H1 (cell line): ENCODE results near the gene GOLGA6C. TPM values are rescaled to one million over a fixed set of nuclear protein-coding genes. Genes with fewer than 3 reads are reported as not detected.

ENCODE experiments used
- FOSL1 ChIP-seq: IDR thresholded peaks from 2 replicates; pipeline ENCODE4 v1.6.1; 2011; ENCODE audit warnings: mild to moderate bottlenecking, low read depth, low read length, moderate library complexity; ENCODE audit not compliant: insufficient read depth
- MAFK ChIP-seq: IDR thresholded peaks from 2 replicates; pipeline ENCODE4 v1.6.1; 2012; ENCODE audit warnings: low read depth, mild to moderate bottlenecking, improper control_type of control experiment, low read length
- POLR2A ChIP-seq, 2 experiments: IDR thresholded peaks; 1 replicate in 1 of 2; 2 replicates in 1 of 2; pipeline ENCODE4 v1.6.1; 2011; ENCODE audit warnings: low read depth in 2 of 2, low read length in 2 of 2, mild to moderate bottlenecking in 2 of 2; ENCODE audit errors: control extremely low read depth in 1 of 2
- RXRA ChIP-seq: IDR thresholded peaks from 2 replicates; pipeline ENCODE4 v1.6.1; 2011; ENCODE audit warnings: low read depth, mild to moderate bottlenecking, low read length, moderate library complexity; ENCODE audit not compliant: insufficient read depth
- SAP30 ChIP-seq: fragments of 300-600 bp; sonication (generic); IDR thresholded peaks from 2 replicates; pipeline ENCODE4 v1.7.1; 2012; ENCODE audit warnings: low read length, moderate library complexity, mild to moderate bottlenecking, inconsistent platforms; ENCODE audit not compliant: insufficient read depth, insufficient replicate concordance
- polyA plus RNA-seq, 7 experiments: library from polyadenylated mRNA; depleted of rRNA in 3 of 7; stranded (reverse) in 5 of 7; unstranded in 2 of 7; fragments of >200 nt in 5 of 7; fragments of 200-250 nt in 2 of 7; gene quantifications; 1 replicate in 5 of 7; 2 replicates in 1 of 7; 4 replicates in 1 of 7; pipeline versions ENCODE4 v1.2.1 to v1.2.3, GENCODE V29; 2011 to 2013; ENCODE audit warnings: missing spikeins in 2 of 7, mixed read lengths in 2 of 7
- total RNA-seq: library from RNA; stranded (reverse); fragmentation: NEBNext Ultra II Directional; extraction: Animal tissue kit (Norgen Biotek cat#: 25700); gene quantifications from 2 replicates; pipeline ENCODE4 v1.2.1, GENCODE V29; 2021
- TF ChIP-seq, protein P1 (sequence below): IDR thresholded peaks from 2 replicates; pipeline ENCODE4 v1.6.1; 2012; ENCODE audit warnings: low read length, inconsistent platforms

Gene GOLGA6C
- total and polyA plus RNA-seq, 2 of the 8 experiments (the other 6 are each of a cell fraction or from before 2014, with no cell fraction given): 0.14 to 0.35 TPM

DNA sequence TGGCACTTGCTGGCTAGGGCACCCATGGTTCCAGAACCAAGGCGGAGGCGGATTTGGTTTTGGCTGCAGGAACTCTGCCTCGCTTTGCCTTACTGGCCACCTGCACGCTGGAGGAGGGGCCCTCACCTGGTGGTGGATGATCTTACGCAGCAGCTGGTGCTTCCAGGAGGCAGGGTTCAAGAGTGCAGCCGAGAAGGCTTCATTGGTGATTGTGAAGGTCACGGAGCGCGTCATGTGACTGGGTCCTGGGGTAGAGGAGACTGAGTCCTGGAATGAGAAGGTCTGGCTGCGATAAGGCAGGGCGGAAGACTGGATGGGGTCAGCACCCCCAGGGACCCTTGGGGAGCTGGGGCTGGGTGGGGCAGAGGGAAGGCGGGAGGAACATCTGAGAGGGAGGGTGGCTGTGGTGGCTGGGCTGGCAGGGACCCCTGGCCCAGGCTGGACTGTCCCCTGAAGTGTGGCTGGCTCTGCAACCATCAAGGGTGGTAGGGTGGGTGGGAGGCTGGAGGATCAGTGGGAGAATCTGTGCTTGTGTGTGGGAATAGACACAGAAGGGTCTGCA lies 25.8 kb upstream of the GOLGA6C start (continued):
- TF ChIP-seq, protein P1, sequence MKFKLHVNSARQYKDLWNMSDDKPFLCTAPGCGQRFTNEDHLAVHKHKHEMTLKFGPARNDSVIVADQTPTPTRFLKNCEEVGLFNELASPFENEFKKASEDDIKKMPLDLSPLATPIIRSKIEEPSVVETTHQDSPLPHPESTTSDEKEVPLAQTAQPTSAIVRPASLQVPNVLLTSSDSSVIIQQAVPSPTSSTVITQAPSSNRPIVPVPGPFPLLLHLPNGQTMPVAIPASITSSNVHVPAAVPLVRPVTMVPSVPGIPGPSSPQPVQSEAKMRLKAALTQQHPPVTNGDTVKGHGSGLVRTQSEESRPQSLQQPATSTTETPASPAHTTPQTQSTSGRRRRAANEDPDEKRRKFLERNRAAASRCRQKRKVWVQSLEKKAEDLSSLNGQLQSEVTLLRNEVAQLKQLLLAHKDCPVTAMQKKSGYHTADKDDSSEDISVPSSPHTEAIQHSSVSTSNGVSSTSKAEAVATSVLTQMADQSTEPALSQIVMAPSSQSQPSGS: no peak
- no peak for TF ChIP-seq SAP30
- no peak for TF ChIP-seq FOSL1
- TF ChIP-seq MAFK: no peak
- no peak for TF ChIP-seq RXRA
- no peak for TF ChIP-seq POLR2A (IDR thresholded peaks at IDR 0.05; ENCODE audit: control extremely low read depth in 1 of 2, low read depth in 2 of 2, low read length in 2 of 2)
